Hepatocyte (in vitro differentiated cells): Measurements from ENCODE around the gene TMEM250.

ENCODE experiments used
- CTCF ChIP-seq: fragments of 200-600 bp; sonication (generic); IDR thresholded peaks from 2 replicates; pipeline ENCODE4 v1.5.1; 2016; ENCODE audit warnings: antibody characterized with exemption, mild to moderate bottlenecking; ENCODE audit not compliant: poor library complexity
- EZH2phosphoT487 ChIP-seq: fragments of 200-600 bp; sonication (generic); IDR thresholded peaks from one replicate; pipeline ENCODE4 v1.6.1; 2018; ENCODE audit warnings: antibody characterized with exemption, mild to moderate bottlenecking, low read depth, moderate library complexity; ENCODE audit not compliant: unreplicated experiment, severe bottlenecking

GRCh38 chr9:136148766-136149165, 30.1 kb upstream of the TMEM250 start:
- no peak for TF ChIP-seq CTCF
- TF ChIP-seq EZH2phosphoT487, result no peak
